ENCODE data around the gene DDA1. TPM values are rescaled to one million over a fixed set of nuclear protein-coding genes. Genes with fewer than 3 reads are reported as not detected.
A peak's percentile ranks its signal among the peaks of the same experiment; 100 is the strongest.

Gene DDA1
- total and polyA plus RNA-seq, 9 of the 15 experiments (the other 6 are each of a cell fraction or from before 2014, with no cell fraction given): 1.4 to 83.8 (median 33.8) TPM

GRCh38 chr19:17333611-17334413, 24.4 kb downstream of the DDA1 start (continued):
- TF ChIP-seq, protein P1, sequence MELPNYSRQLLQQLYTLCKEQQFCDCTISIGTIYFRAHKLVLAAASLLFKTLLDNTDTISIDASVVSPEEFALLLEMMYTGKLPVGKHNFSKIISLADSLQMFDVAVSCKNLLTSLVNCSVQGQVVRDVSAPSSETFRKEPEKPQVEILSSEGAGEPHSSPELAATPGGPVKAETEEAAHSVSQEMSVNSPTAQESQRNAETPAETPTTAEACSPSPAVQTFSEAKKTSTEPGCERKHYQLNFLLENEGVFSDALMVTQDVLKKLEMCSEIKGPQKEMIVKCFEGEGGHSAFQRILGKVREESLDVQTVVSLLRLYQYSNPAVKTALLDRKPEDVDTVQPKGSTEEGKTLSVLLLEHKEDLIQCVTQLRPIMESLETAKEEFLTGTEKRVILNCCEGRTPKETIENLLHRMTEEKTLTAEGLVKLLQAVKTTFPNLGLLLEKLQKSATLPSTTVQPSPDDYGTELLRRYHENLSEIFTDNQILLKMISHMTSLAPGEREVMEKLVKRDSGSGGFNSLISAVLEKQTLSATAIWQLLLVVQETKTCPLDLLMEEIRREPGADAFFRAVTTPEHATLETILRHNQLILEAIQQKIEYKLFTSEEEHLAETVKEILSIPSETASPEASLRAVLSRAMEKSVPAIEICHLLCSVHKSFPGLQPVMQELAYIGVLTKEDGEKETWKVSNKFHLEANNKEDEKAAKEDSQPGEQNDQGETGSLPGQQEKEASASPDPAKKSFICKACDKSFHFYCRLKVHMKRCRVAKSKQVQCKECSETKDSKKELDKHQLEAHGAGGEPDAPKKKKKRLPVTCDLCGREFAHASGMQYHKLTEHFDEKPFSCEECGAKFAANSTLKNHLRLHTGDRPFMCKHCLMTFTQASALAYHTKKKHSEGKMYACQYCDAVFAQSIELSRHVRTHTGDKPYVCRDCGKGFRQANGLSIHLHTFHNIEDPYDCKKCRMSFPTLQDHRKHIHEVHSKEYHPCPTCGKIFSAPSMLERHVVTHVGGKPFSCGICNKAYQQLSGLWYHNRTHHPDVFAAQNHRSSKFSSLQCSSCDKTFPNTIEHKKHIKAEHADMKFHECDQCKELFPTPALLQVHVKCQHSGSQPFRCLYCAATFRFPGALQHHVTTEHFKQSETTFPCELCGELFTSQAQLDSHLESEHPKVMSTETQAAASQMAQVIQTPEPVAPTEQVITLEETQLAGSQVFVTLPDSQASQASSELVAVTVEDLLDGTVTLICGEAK (IDR thresholded peaks at IDR 0.05): no peak
- TF ChIP-seq, protein P1 (CRISPR knock-in tag; IDR thresholded peaks at IDR 0.05): no peak
- 0 out of 2 replicates have a peak, but pooled peaks have one; percentile 20 for TF ChIP-seq DEAF1 (CRISPR knock-in tag; IDR thresholded peaks at IDR 0.05)
- no peak for TF ChIP-seq CREBBP (IDR thresholded peaks at IDR 0.05; ENCODE audit: low read depth, low read length)
- peak; percentile 28; the same call in 1 of the 2 replicates for TF ChIP-seq CBFA2T3 (IDR thresholded peaks at IDR 0.05)
- no peak for TF ChIP-seq ZNF280A (IDR thresholded peaks at IDR 0.05; ENCODE audit: low read depth, partially characterized antibody)
- TF ChIP-seq ZNF197 (CRISPR knock-in tag; IDR thresholded peaks at IDR 0.05; ENCODE audit: low read depth): no peak
- no peak for TF ChIP-seq EWSR1 (IDR thresholded peaks at IDR 0.05; ENCODE audit: borderline replicate concordance, low read depth, partially characterized antibody)
- TF ChIP-seq ZNF41 (CRISPR knock-in tag; conservative IDR thresholded peaks at IDR 0.05): no peak
- no peak for TF ChIP-seq E2F4 (CRISPR knock-in tag; IDR thresholded peaks at IDR 0.05; ENCODE audit: low read depth)
- TF ChIP-seq FOS (IDR thresholded peaks at IDR 0.05; ENCODE audit: extremely low read depth, insufficient read length): no peak

Measured in K562 (cell line).